HG02798 (cell line): Measurements from ENCODE around the gene ASTN2.

Experiments used
- ATAC-seq: cut with Tn5 transposase; IDR thresholded peaks from one replicate; pipeline ENCODE4 v1.9.1; 2021; ENCODE audit warnings: mild to moderate bottlenecking; ENCODE audit not compliant: unreplicated experiment, poor library complexity

ASTN2 gene

DNA sequence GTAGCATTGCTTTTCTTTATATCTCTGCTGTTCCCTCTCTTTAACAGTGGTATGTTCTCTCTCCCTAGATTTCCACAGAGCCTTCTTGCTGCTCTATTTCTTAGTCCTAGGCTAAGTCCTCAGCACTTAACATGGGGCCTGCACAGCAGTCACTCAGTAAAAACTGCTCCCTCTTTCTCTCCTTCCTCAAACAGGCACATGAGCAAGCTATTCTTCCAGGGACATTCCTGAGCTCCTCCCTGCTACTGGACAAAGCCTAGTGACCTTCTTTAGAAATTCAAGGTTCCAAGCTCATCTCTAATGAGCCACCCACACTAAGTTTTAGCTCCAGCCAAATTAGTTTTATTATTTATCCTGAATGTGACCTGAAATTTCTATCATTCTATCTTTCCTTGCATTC lies 688.3 kb downstream of the ASTN2 start:
- ATAC-seq, result no peak

DNA sequence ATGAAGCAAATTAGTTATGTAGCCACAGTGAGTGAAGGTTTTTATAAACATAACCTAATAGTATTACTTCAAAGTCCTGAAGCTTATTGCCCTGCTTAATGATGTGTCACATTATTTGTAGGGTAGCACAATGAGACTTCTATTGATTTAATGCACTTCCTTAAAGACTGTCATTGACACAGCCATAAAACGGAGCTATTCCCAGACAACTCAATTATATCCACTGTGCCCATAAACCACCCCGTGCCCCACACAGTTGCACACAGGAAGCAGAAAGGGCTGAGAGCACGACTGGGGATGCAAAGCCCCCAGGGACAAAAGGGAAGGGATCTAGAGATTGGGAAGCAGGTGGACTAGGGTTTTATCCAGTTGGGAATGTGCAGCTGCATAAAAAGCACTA lies 690.7 kb downstream of the ASTN2 start:
- ATAC-seq, result no peak

DNA sequence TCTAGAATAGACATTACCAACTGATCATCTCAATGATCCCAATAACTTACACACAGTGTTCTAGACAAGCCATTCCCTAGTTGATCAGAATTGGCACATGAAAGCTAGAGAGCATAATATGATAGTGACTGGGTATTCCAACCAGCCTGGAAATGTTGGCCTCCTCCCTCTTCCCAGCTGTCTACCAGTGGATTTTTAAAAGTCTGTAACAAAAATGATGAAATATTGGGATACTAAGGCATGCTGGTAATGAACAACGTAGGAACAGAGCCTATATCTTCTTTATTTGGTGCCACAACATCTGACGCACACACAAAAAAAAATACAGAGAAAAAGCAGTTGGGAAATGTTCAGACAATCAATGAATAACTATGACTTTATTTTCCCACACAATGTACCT lies 692.9 kb downstream of the ASTN2 start:
- ATAC-seq, result no peak

DNA sequence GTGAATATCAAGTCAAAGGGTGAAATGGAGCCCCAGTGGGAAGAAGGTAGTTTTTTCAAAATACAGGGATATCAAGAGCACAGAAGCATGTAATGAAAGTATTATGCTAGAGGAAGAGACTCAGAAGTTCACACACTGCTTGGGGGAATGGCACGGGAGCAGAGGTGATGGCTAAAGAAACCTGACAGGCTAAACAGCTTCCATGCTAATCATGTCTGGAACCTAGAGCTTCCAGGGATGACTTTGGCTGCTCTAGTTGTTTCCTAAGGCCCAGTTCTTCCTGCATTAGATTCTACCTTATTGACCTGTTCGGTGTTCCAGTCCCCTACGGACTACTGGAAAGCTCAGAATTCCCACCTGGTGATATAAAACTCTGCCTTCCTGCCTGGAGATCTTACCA lies 693.4 kb downstream of the ASTN2 start:
- no peak for ATAC-seq

DNA sequence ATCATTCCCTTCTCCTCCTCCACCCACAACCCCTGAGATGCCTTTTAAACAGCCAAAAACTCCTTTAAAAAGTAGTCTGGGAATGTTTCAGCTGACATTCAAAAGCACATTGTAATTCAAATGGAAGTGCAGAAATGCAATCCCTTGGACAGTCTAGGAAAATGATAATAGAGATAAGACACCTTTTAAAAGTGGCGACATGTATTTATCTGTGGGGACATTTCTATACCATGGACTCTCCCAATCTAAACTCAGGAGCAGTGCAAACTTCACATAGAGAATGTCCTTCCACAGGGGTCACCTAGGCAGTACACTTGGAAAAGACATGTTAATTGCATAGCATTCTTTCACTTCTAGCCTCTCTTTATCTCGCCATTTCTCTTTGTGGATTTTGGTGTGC lies 694.7 kb downstream of the ASTN2 start:
- no peak for ATAC-seq

DNA sequence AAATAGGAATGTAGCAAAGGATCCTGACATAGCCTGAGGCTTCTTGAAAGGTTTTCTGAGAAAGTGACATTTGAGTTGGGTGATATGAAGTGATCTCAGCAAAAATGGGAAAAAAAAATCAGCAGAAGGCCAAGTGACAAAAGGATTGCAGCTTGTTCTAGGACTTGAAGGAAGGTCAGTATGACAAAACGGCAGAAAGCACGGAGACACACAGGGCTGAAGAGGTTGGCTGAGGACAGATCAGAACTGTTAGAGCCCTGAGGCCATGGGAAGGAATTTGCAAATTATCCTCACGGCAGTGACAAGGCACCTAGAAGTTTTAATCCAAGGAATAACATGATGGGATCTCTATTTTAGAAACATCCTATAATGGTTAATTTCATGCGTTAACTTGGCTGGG lies 696.7 kb downstream of the ASTN2 start:
- no peak for ATAC-seq

DNA sequence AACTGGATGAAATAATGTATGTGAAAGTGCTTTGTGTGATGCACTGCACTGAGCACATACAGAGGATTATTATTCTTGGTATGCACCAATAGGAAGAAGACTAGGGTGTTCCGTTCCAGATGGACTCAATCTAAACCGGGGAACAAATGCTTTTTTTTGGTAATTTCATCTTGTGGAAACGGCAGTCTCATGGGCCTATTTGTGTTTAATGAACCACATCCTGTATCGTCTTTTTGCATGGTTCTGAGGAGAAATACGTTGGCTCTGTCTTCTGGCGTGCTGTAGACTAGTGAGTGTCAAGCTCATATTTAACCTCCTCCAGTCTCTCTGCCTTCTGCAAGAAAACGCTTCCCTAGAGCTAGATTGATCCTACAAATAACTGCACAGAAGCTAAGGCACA lies 697.7 kb downstream of the ASTN2 start:
- no peak for ATAC-seq

DNA sequence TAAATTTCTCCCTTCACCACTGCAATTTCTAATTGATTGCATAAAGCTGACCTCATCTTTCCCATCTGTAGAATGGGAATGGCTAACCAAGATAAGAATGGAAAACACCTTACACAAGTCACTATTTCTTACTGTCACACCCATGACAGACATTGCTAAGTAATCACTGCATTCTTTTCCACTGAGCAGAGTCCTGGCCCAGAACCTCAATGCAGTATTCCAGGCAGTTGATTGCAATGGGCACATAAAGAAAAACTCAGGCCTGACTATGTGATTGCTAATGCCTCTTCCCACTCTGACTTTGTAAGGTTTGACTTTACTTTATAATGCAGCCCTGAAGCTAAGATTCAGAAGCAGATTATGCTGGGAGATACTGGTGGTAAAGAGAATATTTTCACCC lies 698.4 kb downstream of the ASTN2 start:
- ATAC-seq, result no peak

DNA sequence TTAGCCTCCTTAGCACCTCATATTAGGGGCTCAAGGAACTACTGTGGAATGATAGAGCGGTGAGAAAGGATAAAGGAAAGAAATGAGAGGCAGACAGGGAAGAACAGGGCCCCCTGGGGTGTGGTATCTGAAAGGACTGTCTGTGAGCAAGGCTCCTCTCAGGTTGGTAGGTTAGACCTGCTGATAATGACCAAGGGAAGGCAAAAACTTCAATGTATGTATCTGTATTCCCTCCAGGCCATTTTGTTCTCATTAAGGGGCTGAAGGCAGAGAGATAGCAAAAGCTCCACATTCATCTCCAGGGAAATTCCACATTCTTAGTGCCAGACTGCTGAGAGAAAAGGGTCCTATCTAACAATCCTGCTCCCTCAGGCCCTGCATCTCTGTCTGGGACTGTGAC lies 699.1 kb downstream of the ASTN2 start:
- no peak for ATAC-seq

DNA sequence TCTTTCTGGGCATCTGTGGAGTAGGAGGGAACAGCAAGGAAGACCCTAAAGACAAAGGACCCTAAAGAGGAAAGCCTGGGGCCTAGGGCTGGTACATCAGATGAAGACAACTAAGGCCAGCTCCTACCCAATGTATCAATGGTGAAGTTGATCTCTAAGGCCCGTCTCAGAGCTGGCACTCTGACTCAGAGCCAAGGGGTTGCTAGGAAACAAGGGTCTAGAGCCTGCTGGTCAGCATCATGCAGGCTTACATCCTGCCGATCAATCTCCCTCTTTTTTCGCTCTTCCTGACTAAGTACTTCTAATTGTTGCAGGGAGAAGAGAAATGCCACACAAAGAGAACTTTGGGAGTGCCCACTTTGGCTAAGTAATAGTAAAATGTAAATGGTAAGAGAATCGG lies 701.6 kb downstream of the ASTN2 start:
- ATAC-seq, result no peak

DNA sequence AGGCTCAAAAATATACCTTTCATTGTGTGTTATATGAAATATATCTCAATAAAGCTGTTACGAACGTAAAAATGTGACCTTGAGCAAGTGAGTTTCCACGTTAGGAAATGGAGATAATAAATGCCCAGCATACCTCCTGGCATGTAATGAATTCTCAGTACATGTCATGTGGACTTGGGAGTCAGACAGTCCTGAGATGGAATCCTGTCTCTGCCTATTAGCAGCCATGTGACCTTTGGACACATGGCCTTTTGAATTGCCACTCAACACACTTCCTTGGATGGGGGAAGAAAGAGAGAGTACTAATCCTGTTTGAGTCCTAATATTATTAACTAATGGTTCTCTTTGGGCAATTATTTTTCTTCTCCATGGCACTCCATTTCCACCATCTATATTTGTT lies 702.1 kb downstream of the ASTN2 start:
- no peak for ATAC-seq

DNA sequence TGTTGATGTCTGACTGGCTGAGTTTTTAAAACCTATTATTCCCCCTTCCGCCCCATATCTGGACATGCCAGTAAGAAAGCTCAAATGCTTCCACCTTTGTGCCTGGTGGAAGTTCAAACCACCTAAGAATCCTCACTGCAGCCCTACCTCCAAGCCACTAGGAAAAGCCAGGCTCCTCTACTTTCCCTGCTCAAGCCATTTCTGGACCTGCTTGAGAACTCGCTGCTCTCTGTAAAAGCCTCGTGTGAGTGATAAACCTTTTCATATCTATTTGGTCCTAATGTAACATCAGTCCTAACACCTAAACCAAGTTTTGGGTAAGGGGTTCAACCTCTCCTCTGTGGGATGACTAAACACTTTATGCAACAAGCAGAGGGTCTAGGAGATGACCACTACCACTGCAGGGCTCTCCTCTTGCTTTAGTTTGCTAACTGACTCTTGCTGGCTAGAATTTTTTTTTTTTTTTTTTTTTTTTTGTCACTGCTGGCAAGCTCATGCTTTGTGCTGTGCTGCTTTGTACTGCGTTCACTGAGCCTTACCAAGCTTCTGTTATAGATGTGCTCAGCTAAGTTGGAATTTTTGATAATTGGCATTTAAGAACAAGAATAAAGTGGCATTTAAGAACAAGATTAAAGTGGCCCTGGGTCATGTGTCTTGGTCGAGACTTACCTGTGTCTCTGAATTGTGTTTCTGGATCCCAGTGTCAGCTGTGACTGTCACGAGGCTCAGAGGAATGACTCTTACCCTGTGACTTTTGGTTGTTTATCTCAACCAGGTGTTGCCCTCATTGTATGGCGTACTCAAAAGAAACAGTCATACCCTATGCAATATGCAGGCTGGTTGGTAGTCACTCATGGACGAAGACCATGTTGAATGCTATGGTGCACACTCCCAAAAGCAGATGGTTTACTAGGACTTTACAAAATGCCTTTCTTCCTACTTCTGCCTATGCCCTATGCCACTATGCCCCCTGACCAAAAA lies 708.3 kb downstream of the ASTN2 start:
- no peak for ATAC-seq

DNA sequence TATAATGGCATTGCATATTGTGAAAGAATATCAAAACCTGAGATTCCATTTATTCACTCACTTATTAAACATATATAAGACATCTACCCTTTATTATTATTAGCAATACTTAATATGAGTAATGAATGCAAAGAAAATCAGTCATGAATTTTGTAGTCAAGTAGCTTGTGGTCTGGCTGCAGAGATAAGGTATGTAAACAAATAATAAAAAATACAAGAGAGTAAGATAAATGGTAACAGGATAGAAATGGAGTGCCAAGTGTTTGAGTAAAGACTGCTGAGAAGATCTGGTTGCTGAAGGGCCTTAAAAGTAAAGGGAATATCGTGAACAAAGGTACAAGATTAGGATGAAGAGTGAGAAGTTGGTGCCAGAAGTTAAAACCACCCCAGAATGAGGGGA lies 709.3 kb downstream of the ASTN2 start:
- ATAC-seq, result no peak

DNA sequence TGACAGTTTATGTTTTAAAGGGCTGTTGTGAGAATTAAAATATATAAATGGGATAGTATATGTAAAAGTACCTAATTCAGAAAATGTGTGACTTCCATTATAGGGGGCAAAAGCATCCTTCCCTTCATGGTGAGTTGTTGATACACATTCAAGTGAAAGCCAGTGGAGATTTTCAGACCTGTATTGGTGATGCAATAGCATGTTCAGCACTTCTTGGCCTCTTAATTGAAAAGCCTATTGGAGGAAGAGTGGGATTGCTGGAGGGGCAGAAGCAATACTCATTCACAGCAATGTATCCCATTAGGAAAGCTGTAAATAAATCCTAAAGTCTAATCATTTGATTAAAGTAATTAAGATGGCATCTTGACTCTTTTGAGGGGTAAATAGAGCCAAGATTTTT lies 710.4 kb downstream of the ASTN2 start:
- no peak for ATAC-seq

DNA sequence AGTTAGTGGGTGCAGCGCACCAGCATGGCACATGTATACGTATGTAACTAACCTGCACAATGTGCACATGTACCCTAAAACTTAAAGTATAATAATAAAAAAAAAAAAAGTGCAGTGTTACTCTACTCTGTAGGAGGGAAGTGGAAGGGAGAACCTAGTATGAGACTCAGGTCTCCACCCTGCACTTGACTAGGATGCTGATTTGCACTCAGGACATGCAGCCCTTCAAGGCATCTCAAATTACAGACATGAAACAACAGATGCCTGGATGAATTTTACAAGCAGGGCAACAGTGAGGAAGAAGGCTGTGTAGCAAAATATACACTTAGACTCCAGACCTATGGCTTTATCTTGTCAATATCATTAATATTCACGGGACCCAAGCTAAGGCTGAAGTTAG lies 711.2 kb downstream of the ASTN2 start:
- no peak for ATAC-seq

DNA sequence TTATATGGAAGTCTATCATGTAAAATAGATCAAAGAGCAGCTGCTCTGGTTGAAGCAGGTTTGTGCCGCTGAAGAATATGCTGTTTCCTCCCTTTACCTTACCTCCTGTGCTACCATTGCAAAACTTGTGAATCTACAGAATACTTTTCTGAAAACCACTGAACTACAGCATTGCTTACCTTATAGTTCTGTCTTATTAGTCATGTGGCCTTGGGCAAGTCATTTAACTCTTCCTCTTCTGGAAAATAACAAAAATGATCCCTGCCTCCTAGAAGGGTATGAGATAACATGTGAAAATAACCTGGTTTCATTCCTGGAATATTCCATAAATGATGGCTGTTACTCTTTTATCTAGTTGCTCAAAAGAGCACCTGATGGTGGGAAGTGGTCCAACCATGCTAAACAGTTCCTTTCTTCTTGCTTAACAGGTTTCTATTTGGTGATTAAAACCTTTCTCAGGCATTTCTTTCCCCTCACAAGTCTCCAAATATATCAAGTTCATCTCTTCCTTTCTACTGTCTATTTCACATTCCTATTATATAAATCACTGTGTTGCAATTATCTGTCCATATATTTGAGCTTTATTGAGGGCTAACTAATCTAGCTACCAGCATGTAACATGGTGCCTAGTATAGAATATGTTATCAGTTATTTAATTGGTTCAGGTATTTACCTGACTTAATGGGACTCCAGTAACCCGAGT lies 712.8 kb downstream of the ASTN2 start:
- no peak for ATAC-seq

DNA sequence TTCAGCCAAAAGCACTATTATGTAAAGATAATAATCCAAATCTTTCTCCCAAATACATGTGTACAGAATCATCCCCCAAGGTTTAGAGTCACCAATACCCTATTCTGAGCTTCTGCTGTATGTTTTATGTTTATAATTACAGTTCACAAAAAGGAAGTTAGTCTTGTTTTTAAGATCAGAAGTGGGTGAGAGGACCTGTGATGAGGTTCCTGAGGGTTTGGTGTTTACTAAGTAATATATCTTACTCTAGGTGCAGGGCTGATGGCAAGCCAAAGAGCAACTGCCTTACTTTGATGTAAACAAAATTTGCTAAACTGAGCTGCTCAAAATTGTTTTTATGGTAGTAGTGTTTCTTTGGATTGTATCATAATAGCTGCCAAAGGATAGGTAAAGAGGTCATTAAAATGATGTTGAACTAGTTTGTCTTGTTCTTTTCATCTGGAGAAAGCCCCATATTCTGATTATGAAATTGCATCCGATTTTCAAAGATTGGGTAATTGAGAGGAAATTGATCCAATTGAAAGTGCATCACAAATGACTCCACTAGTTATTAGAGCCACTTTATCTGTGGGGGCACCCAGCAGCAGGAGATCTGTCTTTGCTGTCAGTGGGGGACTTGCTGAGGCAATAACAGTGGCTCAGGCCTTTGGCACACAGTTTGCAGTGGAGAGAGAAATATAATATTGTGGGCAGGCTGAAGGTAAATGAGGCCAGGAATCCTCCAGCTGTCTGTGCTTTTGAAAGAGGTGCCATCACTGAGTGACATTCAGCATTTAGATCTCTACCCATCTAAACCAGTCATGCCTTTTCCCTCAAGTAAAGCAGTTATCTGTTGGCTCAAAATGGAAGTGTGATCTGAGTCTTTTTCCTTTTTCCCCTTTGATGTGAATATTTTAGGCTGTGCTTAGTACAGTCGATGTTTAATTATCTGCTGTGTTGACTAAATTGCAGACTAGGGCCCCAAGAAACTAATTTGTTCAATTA lies 713.7 kb downstream of the ASTN2 start:
- no peak for ATAC-seq

DNA sequence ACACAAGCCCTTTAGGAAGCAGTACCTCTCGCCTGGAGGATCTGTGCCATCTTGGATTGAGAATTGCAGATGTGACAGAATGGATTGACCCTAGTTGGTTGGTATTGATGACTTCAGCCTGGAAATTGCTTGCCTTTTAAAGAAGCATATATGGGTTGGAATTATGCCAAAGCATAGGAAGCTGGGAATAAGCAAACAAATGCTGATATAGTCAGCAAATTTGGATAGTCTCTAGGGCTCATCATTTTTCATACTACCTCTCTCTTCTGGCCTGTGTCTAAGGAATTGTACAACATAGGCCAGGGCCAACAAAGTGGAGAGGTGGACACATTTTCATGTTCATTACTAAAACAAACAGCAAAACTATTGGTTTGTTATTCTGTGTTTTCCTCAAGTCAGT lies 714.6 kb downstream of the ASTN2 start:
- no peak for ATAC-seq

DNA sequence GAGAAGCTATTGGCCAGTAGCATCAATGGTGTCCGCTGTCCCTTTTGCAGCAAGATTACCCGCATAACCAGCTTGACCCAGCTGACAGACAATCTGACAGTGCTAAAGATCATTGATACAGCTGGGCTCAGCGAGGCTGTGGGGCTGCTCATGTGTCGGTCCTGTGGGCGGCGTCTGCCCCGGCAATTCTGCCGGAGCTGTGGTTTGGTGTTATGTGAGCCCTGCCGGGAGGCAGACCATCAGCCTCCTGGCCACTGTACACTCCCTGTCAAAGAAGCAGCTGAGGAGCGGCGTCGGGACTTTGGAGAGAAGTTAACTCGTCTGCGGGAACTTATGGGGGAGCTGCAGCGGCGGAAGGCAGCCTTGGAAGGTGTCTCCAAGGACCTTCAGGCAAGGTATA lies 717.0 kb downstream of the ASTN2 start:
- no peak for ATAC-seq

DNA sequence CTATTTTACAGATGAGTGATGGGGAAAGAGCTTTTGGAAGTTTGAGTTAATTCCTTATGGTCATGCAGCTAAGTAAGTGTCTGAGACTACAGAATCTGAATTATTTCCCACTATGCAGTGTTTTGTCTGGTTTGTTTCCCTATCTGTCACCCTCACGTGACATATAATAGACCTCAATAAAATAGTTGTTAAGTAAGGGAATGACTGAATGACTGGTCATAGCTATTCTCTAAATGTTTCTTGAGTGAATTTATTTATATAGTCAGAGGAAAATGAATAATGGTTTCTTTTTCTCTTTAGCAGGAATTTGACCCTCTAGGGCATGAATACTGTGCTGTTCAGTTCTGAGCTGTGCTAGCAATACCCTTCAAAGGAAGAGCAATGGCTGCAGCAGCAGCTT lies 717.5 kb downstream of the ASTN2 start:
- ATAC-seq, result no peak

DNA sequence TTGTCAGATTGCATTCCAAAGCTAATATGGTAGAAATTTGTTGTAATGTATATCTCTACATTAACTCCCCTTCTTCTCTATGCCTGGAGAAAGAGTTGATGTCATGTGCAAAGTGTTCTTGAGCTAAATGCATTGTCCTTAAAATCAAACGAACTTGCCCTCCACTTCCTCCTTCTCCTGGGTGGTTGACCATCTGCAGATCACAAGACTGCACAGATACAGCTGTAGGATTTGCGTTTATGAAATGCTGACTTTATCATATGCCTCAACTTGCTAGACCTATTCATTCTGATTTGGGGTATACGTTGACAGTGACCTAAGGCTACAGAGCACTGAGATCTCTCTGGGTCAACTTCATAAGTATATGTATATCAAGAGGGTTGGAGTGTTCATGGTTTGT lies 719.4 kb downstream of the ASTN2 start:
- no peak for ATAC-seq
